Left ventricle myocardium inferior (tissue), 1 donor: ENCODE data around the gene RAB3A. TPM values are rescaled to one million over a fixed set of nuclear protein-coding genes. Genes with fewer than 3 reads are reported as not detected.

Experiments used
- DNase-seq: peaks from one replicate; pipeline ENCODE4 v3.0.0-alpha.2; 2020
- H3K27ac ChIP-seq: fragments of 200-600 bp; replicated peaks from 2 replicates; pipeline ENCODE4 v1.8.0; 2021
- H3K27me3 ChIP-seq: fragments of 200-600 bp; 2 replicates; pipeline ENCODE4 v1.8.0; 2021; ENCODE audit warnings: low read depth
- H3K36me3 ChIP-seq: fragments of 200-600 bp; 2 replicates; pipeline ENCODE4 v1.8.0; 2021
- H3K4me1 ChIP-seq: fragments of 200-600 bp; 2 replicates; pipeline ENCODE4 v1.8.0; 2021
- H3K4me3 ChIP-seq: fragments of 200-600 bp; 2 replicates; pipeline ENCODE4 v1.8.0; 2021; ENCODE audit warnings: mild to moderate bottlenecking, moderate library complexity
- H3K9me3 ChIP-seq: fragments of 200-600 bp; replicated peaks from 2 replicates; pipeline ENCODE4 v1.8.0; 2021
- CTCF ChIP-seq: fragments of 200-600 bp; IDR thresholded peaks from 2 replicates; pipeline ENCODE4 v1.8.0; 2021; ENCODE audit warnings: antibody characterized with exemption, mild to moderate bottlenecking, borderline replicate concordance
- intact Hi-C: fragments of 100-400 bp; cut with micrococcal nuclease; formaldehyde crosslinking; loops from one replicate; pipeline ENCODE4 v1.11.0; 2022
- total RNA-seq: library from RNA; stranded (reverse); fragmentation: NEBNext Ultra II Directional; extraction: Animal tissue kit (Norgen Biotek cat#: 25700); gene quantifications from one replicate; pipeline ENCODE4 v1.2.1, GENCODE V29; 2021
- donor health status: DM: no; HTN: yes; CAD: no; lungs with severe emphysema.

The RAB3A gene
- total RNA-seq, 1 donor from 2014 or later, result 37.4 TPM

- Histone ChIP-seq H3K9me3 (no peaks in the 10 kb centered on the region), H3K4me3 (peak overlapping the region; percentile 7), H3K27ac (peak overlapping the region; percentile 88), H3K36me3 (peaks cover 14% of the 10 kb centered on the region), H3K27me3 (no peaks in the 10 kb centered on the region), H3K4me1 (peaks cover 74% of the 10 kb centered on the region)
- no peak for TF ChIP-seq CTCF
- intact Hi-C loops, result no loop called here
- DNase-seq, result peak; percentile 86
These were observed 46.9 kb downstream of the RAB3A start for GRCh38 chr19:18156841-18157464.

GRCh38 chr19:18156268-18156667 lies 47.6 kb downstream of the RAB3A start:
- H3K9me3 ChIP-seq, result no peaks in the 10 kb centered on the region
- intact Hi-C loops, result no loop called here
- H3K27ac ChIP-seq, result peak overlapping the region; percentile 88
- TF ChIP-seq CTCF, result no peak
- no peaks in the 10 kb centered on the region for H3K27me3 ChIP-seq
- DNase-seq, result no peak
- H3K4me1 ChIP-seq, result peaks cover 74% of the 10 kb centered on the region
- peaks cover 11% of the 10 kb centered on the region for H3K36me3 ChIP-seq
- no peak overlapping the region for H3K4me3 ChIP-seq

- H3K36me3 ChIP-seq, result peaks cover 11% of the 10 kb centered on the region
- no peaks in the 10 kb centered on the region for H3K27me3 ChIP-seq
- intact Hi-C loops, result no loop called here
- peaks cover 67% of the 10 kb centered on the region for H3K4me1 ChIP-seq
- no peak for DNase-seq
- peak overlapping the region; percentile 99 for H3K27ac ChIP-seq
- H3K4me3 ChIP-seq, result no peak overlapping the region
- no peaks in the 10 kb centered on the region for H3K9me3 ChIP-seq
- no peak for TF ChIP-seq CTCF
These were observed 48.5 kb downstream of the RAB3A start for GRCh38 chr19:18155095-18156087.

- no peaks in the 10 kb centered on the region for H3K9me3 ChIP-seq
- intact Hi-C loops, result no loop called here
- no peak for TF ChIP-seq CTCF
- H3K4me3 ChIP-seq, result peak overlapping the region; percentile 95
- no peak for DNase-seq
- H3K36me3 ChIP-seq, result peaks cover 11% of the 10 kb centered on the region
- peak overlapping the region; percentile 99 for H3K27ac ChIP-seq
- H3K27me3 ChIP-seq, result no peaks in the 10 kb centered on the region
- peaks cover 60% of the 10 kb centered on the region for H3K4me1 ChIP-seq
These were observed 50.2 kb downstream of the RAB3A start for GRCh38 chr19:18153556-18154134.

GRCh38 chr19:18152817-18153555 lies 50.9 kb downstream of the RAB3A start, which contains the start of gene PIK3R2:
TSS of gene PIK3R2 (plus strand) at chr19:18153163. CDS start at chr19:18155880, 2,717 bp downstream.
- no peaks in the 10 kb centered on the region for H3K9me3 ChIP-seq
- peak; percentile 100 for DNase-seq
- H3K27me3 ChIP-seq, result no peaks in the 10 kb centered on the region
- intact Hi-C loops, result no loop called here
- H3K27ac ChIP-seq, result peak within 1 kb of the TSS; percentile 99
- TF ChIP-seq CTCF, result no peak
- H3K4me1 ChIP-seq, result peaks cover 60% of the 10 kb centered on the region
- H3K4me3 ChIP-seq, result peak within 1 kb of the TSS; percentile 95
- H3K36me3 ChIP-seq, result peaks cover 11% of the 10 kb centered on the region
